Gastrocnemius medialis (tissue), 4 donors: ENCODE measurements around the gene DCST1.

Experiments
- POLR2A ChIP-seq, 2 donors: fragments of 450-650 bp; IDR thresholded peaks; one replicate each; pipeline ENCODE4 v1.6.1; 2017; ENCODE audit warnings: antibody characterized with exemption in 2 of 2, mild to moderate bottlenecking in 2 of 2, moderate library complexity in 2 of 2
- TF ChIP-seq, protein P1 (sequence below), 5 experiments: fragments of 450-650 bp in 3 of 5; fragments of 200-600 bp in 2 of 5; sonication (generic) in 2 of 5; IDR thresholded peaks in 4 of 5; conservative IDR thresholded peaks in 1 of 5; 1 replicate in 4 of 5; 2 replicates in 1 of 5; pipeline ENCODE4 v1.5.1; 2016 to 2019; ENCODE audit warnings: antibody characterized with exemption in 5 of 5, mild to moderate bottlenecking in 3 of 5, moderate library complexity in 3 of 5

- TF ChIP-seq, protein P1, sequence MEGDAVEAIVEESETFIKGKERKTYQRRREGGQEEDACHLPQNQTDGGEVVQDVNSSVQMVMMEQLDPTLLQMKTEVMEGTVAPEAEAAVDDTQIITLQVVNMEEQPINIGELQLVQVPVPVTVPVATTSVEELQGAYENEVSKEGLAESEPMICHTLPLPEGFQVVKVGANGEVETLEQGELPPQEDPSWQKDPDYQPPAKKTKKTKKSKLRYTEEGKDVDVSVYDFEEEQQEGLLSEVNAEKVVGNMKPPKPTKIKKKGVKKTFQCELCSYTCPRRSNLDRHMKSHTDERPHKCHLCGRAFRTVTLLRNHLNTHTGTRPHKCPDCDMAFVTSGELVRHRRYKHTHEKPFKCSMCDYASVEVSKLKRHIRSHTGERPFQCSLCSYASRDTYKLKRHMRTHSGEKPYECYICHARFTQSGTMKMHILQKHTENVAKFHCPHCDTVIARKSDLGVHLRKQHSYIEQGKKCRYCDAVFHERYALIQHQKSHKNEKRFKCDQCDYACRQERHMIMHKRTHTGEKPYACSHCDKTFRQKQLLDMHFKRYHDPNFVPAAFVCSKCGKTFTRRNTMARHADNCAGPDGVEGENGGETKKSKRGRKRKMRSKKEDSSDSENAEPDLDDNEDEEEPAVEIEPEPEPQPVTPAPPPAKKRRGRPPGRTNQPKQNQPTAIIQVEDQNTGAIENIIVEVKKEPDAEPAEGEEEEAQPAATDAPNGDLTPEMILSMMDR (IDR thresholded peaks at IDR 0.05 in 4 of 5, conservative IDR thresholded peaks at IDR 0.05 in 1 of 5): no peak
- no peak for TF ChIP-seq POLR2A (IDR thresholded peaks at IDR 0.05)
Observed at GRCh38 chr1:155026588-155026987, 7.0 kb upstream of the DCST1 start.
